HG03045 (cell line): ENCODE data around the gene DAZAP2.
A peak's percentile ranks its signal among the peaks of the same experiment; 100 is the strongest.
"Not testable (repeated sequence)": the region's sequence is repeated elsewhere in the genome, so short reads cannot be mapped to it uniquely, and the experiment has no call there.

ENCODE experiments used
- ATAC-seq: cut with Tn5 transposase; IDR thresholded peaks from one replicate; pipeline ENCODE4 v1.9.1; 2021; ENCODE audit warnings: mild to moderate bottlenecking, moderate library complexity; ENCODE audit not compliant: unreplicated experiment

DAZAP2 gene

DNA sequence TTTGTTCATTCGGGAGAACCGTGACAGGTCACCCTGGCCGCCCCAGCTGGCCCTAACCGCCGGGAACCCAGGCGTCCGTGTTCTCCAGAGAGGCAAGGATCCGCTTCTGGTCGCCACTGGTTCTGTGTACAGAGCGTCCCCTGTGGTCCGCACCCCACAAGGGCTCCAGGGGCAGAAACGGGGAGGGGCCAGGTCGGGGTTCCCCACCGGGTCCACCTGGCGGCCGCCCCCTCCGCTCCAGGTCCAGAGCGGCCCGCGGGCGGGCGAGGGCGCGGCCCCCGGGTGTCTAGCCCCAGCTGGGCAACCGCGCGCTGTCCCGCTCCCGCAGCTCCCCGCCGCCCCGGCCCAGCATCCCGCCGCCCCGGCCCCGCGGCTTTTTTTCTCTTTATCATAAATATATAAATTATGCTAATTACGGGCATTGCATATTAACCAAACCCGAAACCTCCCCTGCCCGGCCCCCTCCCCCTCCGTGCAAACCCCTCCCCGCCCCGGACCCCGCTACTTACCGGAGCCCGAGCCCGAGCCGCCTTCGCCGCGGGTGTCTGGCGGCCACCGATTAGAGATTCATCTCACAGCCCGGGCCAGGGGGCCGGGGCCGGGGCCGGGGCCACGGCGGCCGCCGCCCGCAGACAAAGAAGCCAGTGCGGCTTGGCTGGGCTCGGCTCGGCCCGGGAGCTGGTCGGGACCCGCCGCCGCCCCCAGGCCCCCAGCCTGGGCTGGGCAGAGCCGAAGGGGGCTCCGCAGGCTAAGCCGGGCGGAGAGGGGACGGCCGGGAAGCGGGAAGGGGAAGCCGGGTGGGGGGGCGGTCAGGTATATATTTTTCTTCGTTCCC is 21.3 kb upstream of the DAZAP2 start:
- ATAC-seq = peak; percentile 24

- ATAC-seq = peak; percentile 76
These were observed 20.5 kb upstream of the DAZAP2 start, which contains the start of gene POU6F1 for GRCh38 chr12:51217968-51218606. Gene POU6F1, minus strand, starts transcription at chr12:51218062. Its CDS starts 11,226 bp downstream, at chr12:51206836.

DNA sequence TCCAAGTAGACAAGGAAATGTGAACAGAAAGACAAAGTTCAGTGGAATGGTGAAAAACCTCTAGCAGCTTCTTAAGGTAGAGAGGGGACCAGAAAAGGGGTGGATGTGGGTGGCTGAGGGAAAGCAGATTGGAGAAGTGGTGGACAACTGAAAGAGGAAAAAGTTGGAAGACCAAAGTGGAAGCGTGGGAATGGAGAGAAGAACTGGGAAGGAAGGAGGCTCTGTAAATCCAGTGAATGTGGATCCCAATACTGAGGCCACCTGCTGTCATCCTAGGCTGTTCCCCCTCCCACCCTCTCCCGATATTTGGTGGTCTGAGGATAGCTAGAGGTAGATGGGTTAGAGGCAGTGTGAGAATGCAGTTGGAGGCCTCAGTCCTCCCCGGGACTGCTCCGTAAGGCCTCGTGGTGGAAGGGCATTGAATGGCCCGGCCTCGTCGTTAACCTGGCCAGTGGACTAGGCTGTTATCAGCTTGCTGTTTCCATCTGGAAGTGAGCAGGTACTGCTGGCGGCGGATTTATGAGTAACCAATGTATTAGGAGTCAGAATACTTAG is 19.9 kb upstream of the DAZAP2 start:
- no peak for ATAC-seq

DNA sequence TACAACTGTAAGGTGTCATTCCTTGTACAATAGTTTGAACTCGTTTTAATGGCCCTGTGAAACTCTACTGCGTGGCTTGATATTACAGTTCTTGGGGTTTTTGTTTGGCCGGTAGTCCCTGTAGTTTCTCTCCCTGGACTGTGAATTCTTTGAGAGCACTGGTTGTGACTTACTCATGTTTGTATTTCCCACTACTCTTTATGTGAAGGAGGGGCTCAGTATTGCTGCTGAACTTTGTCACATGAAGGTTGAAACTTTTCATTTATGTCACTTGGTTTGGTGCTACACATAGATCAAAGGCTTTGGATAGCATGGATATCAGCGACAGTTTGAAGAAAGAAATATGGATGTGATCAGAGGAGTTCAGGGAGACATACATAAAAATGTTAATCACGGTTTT is 19.3 kb upstream of the DAZAP2 start:
- no peak for ATAC-seq

DNA sequence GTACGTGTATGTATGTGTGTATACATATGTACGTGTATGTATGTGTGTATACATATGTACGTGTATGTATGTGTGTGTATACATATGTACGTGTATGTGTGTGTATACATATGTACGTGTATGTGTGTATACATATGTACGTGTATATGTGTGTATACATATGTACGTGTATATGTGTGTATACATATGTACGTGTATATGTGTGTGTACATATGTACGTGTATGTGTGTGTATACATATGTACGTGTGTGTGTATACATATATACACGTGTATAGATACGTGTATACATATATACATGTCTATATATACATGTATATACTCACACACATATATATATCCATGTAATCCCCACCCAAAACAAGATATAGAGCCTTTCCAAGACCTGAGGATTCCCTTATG is 18.8 kb upstream of the DAZAP2 start:
- not testable (repeated sequence) for ATAC-seq

- ATAC-seq = no peak
These were observed 16.2 kb upstream of the DAZAP2 start for GRCh38 chr12:51222461-51222860.

GRCh38 chr12:51224625-51225024 is 14.0 kb upstream of the DAZAP2 start:
- ATAC-seq = no peak

DNA sequence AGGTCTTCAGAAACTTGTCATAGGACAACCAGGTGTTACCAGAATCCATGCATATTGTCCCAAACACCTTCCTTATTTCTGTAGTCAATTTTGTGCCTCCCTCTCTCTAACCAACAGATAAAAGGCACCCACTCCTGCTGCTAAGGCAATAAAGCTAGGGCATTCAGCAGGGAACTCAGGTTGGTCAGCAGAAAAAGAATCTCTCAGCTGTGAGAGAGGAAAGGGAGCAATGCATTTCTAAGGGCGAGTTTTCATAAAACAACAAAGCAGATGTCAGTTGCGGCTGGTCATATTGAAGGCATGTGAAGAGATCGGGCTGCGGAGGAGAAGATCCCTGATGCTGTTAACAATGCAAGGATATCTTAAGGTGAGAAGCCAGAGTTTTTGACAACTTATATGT is 13.4 kb upstream of the DAZAP2 start:
- ATAC-seq = no peak

GRCh38 chr12:51225771-51226170 is 12.9 kb upstream of the DAZAP2 start:
- no peak for ATAC-seq

- ATAC-seq = not testable (repeated sequence)
These were observed 11.5 kb upstream of the DAZAP2 start for GRCh38 chr12:51227112-51227511.

DNA sequence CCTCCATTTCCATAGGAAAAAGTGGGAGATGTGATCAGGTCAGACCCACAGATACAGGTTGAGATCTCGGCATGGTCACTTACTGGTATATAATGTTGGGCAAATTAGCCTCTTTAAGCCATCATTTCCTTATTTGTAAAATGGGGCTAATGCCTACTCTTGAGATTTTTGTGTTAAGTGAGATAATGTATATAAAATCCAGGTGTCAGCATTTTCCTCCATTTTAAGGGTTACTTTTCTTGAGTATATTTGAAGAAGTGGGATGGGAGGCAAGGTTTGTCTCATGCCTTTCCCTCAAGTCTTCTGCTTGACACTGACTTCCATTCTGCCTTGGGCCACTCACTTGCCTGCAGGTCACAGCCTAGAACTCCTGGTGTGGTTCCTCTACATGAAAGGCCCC is 10.7 kb upstream of the DAZAP2 start:
- no peak for ATAC-seq

- ATAC-seq = no peak
These were observed 9.4 kb upstream of the DAZAP2 start for GRCh38 chr12:51229116-51229809.

- no peak for ATAC-seq
These were observed 6.0 kb upstream of the DAZAP2 start for GRCh38 chr12:51232642-51233041.

- no peak for ATAC-seq
These were observed 4.1 kb upstream of the DAZAP2 start for GRCh38 chr12:51234530-51234929.

DNA sequence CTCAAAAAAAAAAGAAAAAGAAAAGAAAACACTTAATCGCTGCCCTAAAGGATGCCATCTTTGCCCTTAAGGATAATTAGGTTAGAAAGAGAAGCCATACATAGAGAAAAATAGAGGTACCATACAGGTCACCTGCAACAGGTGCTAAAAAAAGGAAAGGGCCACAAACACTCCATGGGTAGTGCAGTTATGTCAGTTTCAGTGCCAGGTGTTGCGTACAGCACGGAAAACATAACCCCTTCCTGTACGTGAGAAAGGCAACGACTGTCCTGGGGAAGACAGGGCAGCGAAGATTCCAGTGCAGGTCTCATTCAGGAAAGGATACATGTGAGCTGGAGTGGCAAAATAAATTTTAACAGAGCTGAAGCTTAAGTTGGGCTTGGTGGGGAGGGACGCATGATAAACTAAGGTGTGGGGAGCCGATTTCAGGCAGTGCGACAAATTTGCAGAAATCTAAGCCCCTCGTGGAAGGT is 553 bp upstream of the DAZAP2 start:
- ATAC-seq = peak; percentile 3

DNA sequence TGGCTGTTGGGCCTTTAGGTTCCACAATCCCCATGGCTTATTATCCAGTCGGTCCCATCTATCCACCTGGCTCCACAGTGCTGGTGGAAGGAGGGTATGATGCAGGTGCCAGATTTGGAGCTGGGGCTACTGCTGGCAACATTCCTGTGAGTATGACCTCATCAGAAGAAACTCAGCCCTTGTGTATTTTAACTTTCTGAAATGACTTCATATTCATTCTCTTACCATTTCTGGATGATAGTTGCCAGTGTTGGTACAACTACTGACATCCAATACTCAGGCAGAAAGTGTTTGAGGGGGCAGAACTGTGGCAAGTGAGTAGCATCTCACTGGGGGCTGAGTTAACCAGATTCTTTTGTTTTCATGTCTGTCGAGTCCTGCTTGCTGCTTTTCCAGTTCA is 2.3 kb downstream of the DAZAP2 start:
- ATAC-seq = no peak

GRCh38 chr12:51242120-51242519 is 3.5 kb downstream of the DAZAP2 start:
- no peak for ATAC-seq

- no peak for ATAC-seq
These were observed 4.2 kb downstream of the DAZAP2 start for GRCh38 chr12:51242876-51243275.

- no peak for ATAC-seq
These were observed 5.6 kb downstream of the DAZAP2 start for GRCh38 chr12:51244269-51244668.

- no peak for ATAC-seq
These were observed 7.0 kb downstream of the DAZAP2 start for GRCh38 chr12:51245476-51246253.
